ENCODE data around the gene KIF1B. TPM values are rescaled to one million over a fixed set of nuclear protein-coding genes. Genes with fewer than 3 reads are reported as not detected.
A peak's percentile ranks its signal among the peaks of the same experiment; 100 is the strongest.
"Not testable (repeated sequence)": the region's sequence is repeated elsewhere in the genome, so short reads cannot be mapped to it uniquely, and the experiment has no call there.

KIF1B gene
- total RNA-seq, 6 donors from 2014 or later: 29.4 to 67.1 (median 42.0) TPM

GRCh38 chr1:10360045-10360444, 149.7 kb downstream of the KIF1B start:
- DNase-seq (no peak), ATAC-seq (ENCODE audit: low FRiP score in 2 of 2) (no peak)
- H3K4me1 ChIP-seq: no peaks in the 10 kb centered on the region
- no peaks in the 10 kb centered on the region for H3K9me3 ChIP-seq
- H3K4me3 ChIP-seq: no peak overlapping the region
- TF ChIP-seq CTCF (IDR thresholded peaks at IDR 0.05) (no peak), EP300 (IDR thresholded peaks at IDR 0.05) (no peak), POLR2A (IDR thresholded peaks at IDR 0.05) (no peak), POLR2AphosphoS5 (IDR thresholded peaks at IDR 0.05) (no peak)
- 67 to 82% methylated on average over 1 of the region's 1 CpG for WGBS, 2 donors
- no peaks in the 10 kb centered on the region for H3K27me3 ChIP-seq
- H3K36me3 ChIP-seq: peaks cover 12 to 47% (median 23%) of the 10 kb centered on the region in 4 donors
- H3K27ac ChIP-seq: no peak overlapping the region

DNA sequence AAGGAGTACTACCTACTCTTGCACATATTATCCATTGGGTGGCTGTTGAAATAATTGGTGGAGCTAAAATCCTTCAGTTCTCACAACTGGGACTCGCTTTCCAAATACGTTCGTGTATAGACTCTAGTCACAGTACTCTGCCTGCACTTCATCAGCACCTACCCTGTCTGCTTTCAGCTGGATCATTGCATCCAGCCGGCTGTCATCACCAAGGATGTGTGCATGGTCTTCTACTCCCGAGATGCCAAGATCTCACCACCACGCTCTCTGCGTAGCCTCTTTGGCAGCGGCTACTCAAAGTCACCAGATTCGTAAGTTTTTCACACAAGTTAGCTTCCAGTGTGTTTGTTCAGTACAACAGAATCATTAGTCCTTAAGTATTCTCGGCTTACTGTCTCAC, 151.1 kb downstream of the KIF1B start:
- no peaks in the 10 kb centered on the region for H3K9me3 ChIP-seq
- H3K36me3 ChIP-seq: peaks cover 18 to 58% (median 36%) of the 10 kb centered on the region in 4 donors
- ATAC-seq (ENCODE audit: low FRiP score in 2 of 2) (no peak), DNase-seq (no peak)
- WGBS, 2 donors: 96% methylated on average over 10 of the region's 10 CpGs
- no peaks in the 10 kb centered on the region for H3K27me3 ChIP-seq
- no peak overlapping the region for H3K4me3 ChIP-seq
- no peak overlapping the region for H3K27ac ChIP-seq
- H3K4me1 ChIP-seq: no peaks in the 10 kb centered on the region
- no peak for TF ChIP-seq CTCF (IDR thresholded peaks at IDR 0.05)
- no peak for TF ChIP-seq POLR2A (IDR thresholded peaks at IDR 0.05)
- TF ChIP-seq POLR2AphosphoS5 (IDR thresholded peaks at IDR 0.05): no peak
- TF ChIP-seq EP300 (IDR thresholded peaks at IDR 0.05): no peak

- TF ChIP-seq CTCF (IDR thresholded peaks at IDR 0.05) (no peak), POLR2A (IDR thresholded peaks at IDR 0.05) (no peak), EP300 (IDR thresholded peaks at IDR 0.05) (no peak), POLR2AphosphoS5 (IDR thresholded peaks at IDR 0.05) (no peak)
- ATAC-seq (ENCODE audit: low FRiP score in 2 of 2) (no peak), DNase-seq (no peak)
- H3K27me3 ChIP-seq: no peaks in the 10 kb centered on the region
- H3K36me3 ChIP-seq: peaks cover 26 to 80% (median 56%) of the 10 kb centered on the region in 4 donors
- H3K4me1 ChIP-seq: no peaks in the 10 kb centered on the region
- WGBS, 2 donors: 86% methylated on average over 6 of the region's 6 CpGs
- no peak overlapping the region for H3K27ac ChIP-seq
- H3K9me3 ChIP-seq: no peaks in the 10 kb centered on the region
- no peak overlapping the region for H3K4me3 ChIP-seq
Observed at GRCh38 chr1:10368194-10368593, 157.8 kb downstream of the KIF1B start.

DNA sequence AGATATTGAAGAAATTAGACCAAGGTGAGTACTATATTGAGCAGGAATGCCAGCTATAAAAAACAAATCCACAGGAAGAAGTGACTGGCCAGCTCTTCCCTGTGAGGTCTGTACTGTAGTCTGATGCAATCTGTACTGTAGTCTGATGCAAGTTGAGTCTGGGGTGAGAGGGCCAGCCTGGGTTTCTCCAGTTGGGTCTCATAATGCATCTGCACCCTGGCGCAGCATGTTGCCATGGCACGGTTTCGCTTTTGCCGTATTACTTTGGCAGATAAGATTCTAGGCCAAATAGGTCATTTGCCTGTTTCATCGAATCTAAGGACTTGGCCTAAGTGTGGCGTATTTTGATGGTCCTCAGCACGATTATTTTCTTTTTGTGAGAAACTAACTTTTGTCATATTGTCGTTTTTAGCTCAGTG, 164.1 kb downstream of the KIF1B start:
- H3K36me3 ChIP-seq: peaks cover 25 to 85% (median 52%) of the 10 kb centered on the region in 4 donors
- no peaks in the 10 kb centered on the region for H3K27me3 ChIP-seq
- DNase-seq (no peak), ATAC-seq (ENCODE audit: low FRiP score in 2 of 2) (no peak)
- TF ChIP-seq EP300 (IDR thresholded peaks at IDR 0.05) (no peak), POLR2AphosphoS5 (IDR thresholded peaks at IDR 0.05) (no peak), CTCF (IDR thresholded peaks at IDR 0.05) (no peak), POLR2A (IDR thresholded peaks at IDR 0.05) (no peak)
- WGBS, 2 donors: 92 to 93% methylated on average over 8 of the region's 8 CpGs
- H3K4me3 ChIP-seq: no peak overlapping the region
- peaks cover 0 to 7% (median 6%) of the 10 kb centered on the region in 4 donors for H3K4me1 ChIP-seq
- no peak overlapping the region for H3K27ac ChIP-seq
- H3K9me3 ChIP-seq: no peaks in the 10 kb centered on the region

- not testable (repeated sequence) for H3K4me3 ChIP-seq, H3K9me3 ChIP-seq, H3K27me3 ChIP-seq, H3K4me1 ChIP-seq
- DNase-seq: peak; percentile 38 to 72
- Histone ChIP-seq H3K27ac (peak overlapping the region; percentile 60 to 74 (median 66)), H3K36me3 (peaks cover 15 to 77% (median 37%) of the 10 kb centered on the region in 4 donors)
- peak; percentile 87 to 93 for ATAC-seq (ENCODE audit: low FRiP score in 2 of 2)
- 37 to 38% methylated on average over 14 of the region's 14 CpGs for WGBS, 2 donors
- TF ChIP-seq CTCF (IDR thresholded peaks at IDR 0.05): peak; percentile 65 to 92 (median 86)
Observed at GRCh38 chr1:10377365-10378029, 167.1 kb downstream of the KIF1B start.

Data from upper lobe of left lung (tissue), 6 donors.